ENCODE data around the gene CENPF.

CENPF gene

DNA sequence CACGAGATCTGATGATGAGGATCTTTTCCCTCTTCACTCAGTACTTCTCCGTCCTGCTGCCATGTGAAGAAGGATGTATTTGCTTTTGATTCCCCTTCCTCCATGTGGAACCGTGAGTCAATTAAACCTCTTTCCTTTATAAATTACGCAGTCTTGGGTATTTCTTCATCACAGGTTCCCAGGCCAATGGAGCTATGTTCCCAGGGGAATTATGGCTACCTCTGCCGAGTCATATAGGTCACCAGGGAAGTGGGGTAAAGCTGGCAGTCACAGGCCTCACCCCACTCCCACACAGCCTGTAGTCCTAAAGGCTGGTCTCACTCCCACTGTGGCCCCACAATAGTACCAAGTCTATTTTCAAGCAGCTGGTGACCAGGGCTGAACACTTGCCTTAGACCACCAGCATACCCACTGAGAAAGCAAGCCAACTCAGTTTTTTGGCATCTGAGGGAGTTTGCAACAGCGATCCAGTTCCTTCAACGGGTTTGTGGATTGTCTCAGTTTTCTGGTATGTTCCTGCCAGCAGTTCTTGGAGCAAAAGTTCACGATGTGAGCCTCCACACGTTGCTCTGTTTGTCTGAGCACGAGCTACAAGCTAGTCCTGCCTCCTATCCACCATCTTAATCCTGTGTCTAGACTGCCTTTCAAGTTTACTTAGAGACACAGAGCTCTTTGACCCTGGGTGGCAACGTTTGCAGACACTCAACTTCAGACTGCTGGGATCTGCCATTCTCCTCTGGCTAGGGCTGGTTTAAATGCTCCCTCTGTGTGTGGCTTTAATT is 104.5 kb downstream of the CENPF start:
- no peak for DNase-seq (ENCODE audit: low read depth in 2 of 2, low spot score in 1 of 2)

DNA sequence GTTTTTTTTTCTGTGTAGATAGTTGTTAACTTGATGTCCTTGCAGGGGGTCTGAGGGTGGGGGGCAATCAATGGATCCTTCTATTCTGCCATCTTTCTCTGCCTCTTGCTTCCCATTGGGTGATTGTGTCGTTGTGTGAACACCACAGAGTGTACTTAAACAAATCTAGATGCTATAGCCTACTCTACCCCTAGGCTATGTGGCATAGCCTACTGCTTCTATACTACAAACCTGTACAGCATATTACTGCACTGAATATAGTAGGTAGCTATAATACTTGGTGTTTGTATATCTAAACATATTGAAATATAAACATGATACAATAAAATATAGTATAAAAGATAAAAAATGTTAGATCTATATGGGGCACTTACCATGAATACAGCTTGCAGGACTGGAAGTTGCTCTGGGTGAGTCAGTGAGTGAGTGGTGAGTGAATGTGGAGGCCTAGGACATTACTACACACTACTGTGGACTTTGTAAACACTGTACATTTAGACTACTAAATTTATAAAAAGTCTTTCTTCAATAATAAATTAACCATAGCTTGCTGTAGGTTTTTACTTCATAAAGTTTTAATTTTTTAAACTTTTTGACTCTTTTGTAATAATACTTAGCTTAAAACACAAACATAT is 105.4 kb downstream of the CENPF start:
- DNase-seq (ENCODE audit: low read depth in 2 of 2, low spot score in 1 of 2) = no peak

DNA sequence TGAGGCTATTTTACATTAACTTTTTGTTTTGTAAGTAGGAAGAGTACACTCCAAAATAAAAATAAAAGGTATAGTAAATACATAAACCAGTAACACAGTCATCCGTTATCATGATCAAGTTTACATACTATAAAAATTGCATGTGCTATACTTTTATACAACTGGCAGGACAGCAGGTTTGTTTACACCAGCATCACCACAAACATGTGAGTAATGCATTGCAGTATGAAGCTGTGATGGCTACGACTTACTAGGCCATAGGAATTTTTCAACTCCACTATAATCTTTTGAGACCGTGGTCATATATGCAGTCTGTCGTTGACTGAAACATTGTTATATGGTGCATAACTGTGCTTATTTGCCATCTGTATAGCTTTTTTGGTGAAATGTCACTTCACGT is 106.2 kb downstream of the CENPF start:
- DNase-seq (ENCODE audit: low read depth in 2 of 2, low spot score in 1 of 2) = no peak

DNA sequence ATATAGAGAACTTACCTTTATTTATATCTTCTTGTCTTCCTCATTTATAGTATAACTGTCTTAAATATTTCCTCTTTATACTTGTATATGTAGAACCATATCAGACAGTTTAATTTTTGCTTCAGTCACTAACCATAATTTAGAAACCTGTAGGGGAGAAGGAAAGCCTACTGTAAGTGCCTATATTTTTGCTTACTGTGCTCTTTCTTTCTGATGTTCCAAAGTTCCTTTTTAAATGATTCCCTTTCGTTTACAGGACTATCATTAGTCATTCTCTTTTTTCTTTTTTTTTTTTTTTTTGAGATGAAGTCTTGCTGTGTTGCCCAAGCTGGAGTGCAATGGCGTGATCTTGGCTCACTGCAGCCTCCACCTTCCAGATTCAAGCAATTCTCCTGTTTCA is 109.7 kb downstream of the CENPF start:
- DNase-seq (ENCODE audit: low read depth in 2 of 2, low spot score in 1 of 2) = no peak
